HepG2 (cell line): Measurements from ENCODE around the gene WDR27. TPM values are rescaled to one million over a fixed set of nuclear protein-coding genes. Genes with fewer than 3 reads are reported as not detected.
A peak's percentile ranks its signal among the peaks of the same experiment; 100 is the strongest.

ENCODE experiments used
- ATAC-seq: fragments of 200-7000 bp; cut with Tn5 transposase; 3 replicates; pipeline ENCODE4 v1.9.1; 2020; ENCODE audit warnings: mild to moderate bottlenecking, moderate library complexity
- BruUV-seq: library from RNA; stranded (reverse); fragments of 400-500 nt; replicated peaks from 2 replicates; lab custom pipeline; 2021; lab: Mats Ljungman, UMichigan
- CTCF ChIA-PET: fragments of 300-600 bp; formaldehyde crosslinking; extraction: SDS; loops from one replicate; lab custom pipeline; 2021; ENCODE audit warnings: low total read pairs, inconsistent platforms, low intra/inter-chr PET ratio; lab: Yijun Ruan, JAX
- POLR2A ChIA-PET: fragments of 350-600 bp; sonication (Branson Sonifier 250); formaldehyde crosslinking; loops from one replicate; lab custom pipeline; 2020; ENCODE audit warnings: antibody characterized with exemption, inconsistent platforms; lab: Yijun Ruan, JAX
- DNase-seq: peaks from one replicate; pipeline ENCODE4 v3.0.0-alpha.2; 2015; ENCODE audit warnings: low spot score
- FAIRE-seq: peaks from 3 replicates; lab custom pipeline; 2011; peaks lifted over from hg19 to GRCh38; lab: Jason Lieb, UNC
- H2AFZ ChIP-seq: one replicate; pipeline ENCODE4 v1.6.1; 2011; ENCODE audit warnings: low read length, inconsistent platforms
- H3K27ac ChIP-seq: fragments of 300-600 bp; 3 replicates; pipeline ENCODE4 v1.8.0; 2011; ENCODE audit warnings: mixed run types, mild to moderate bottlenecking, mixed read lengths, low read length, inconsistent platforms; ENCODE audit not compliant: insufficient read depth; ENCODE audit errors: extremely low read length
- H3K27me3 ChIP-seq, 2 experiments: fragments of 200-600 bp in 1 of 2; 2 replicates in 1 of 2; 3 replicates in 1 of 2; pipeline versions ENCODE4 v1.6.0 to v1.8.0; 2011; ENCODE audit warnings: low read length in 2 of 2, mild to moderate bottlenecking in 2 of 2, moderate library complexity in 2 of 2, inconsistent platforms in 1 of 2; ENCODE audit not compliant: insufficient read depth in 2 of 2, control insufficient read depth in 1 of 2
- H3K36me3 ChIP-seq, 2 experiments: fragments of 200-600 bp in 1 of 2; replicated peaks in 1 of 2; 2 replicates in 1 of 2; 3 replicates in 1 of 2; pipeline versions ENCODE4 v1.5.1 to v1.8.0; 2011; ENCODE audit warnings: low read length in 2 of 2, inconsistent platforms in 1 of 2; ENCODE audit not compliant: insufficient read depth in 2 of 2, control insufficient read depth in 1 of 2
- H3K4me1 ChIP-seq: 2 replicates; pipeline ENCODE4 v1.5.1; 2012; ENCODE audit warnings: low read length, inconsistent platforms; ENCODE audit not compliant: insufficient read depth
- H3K4me2 ChIP-seq: 2 replicates; pipeline ENCODE4 v1.6.0; 2011; ENCODE audit warnings: low read depth, low read length, inconsistent platforms
- H3K4me3 ChIP-seq, 3 experiments: fragments of 200-600 bp in 1 of 3; sonication (generic), shearing (Covaris generic) in 1 of 3; replicated peaks in 1 of 3; 2 replicates each; pipeline ENCODE4 v1.5.1; 2011 to 2016; ENCODE audit warnings: low read length in 3 of 3, inconsistent platforms in 2 of 3, low read depth in 2 of 3, mild to moderate bottlenecking in 2 of 3, control low read depth in 1 of 3, mixed read lengths in 1 of 3; ENCODE audit not compliant: insufficient read depth in 1 of 3
- H3K79me2 ChIP-seq: one replicate; pipeline ENCODE4 v1.6.1; 2011; ENCODE audit warnings: low read length, inconsistent platforms; ENCODE audit not compliant: insufficient read depth
- H3K9ac ChIP-seq: 2 replicates; pipeline ENCODE4 v1.6.0; 2011; ENCODE audit warnings: mild to moderate bottlenecking, low read depth, low read length, inconsistent platforms; ENCODE audit not compliant: insufficient read depth
- H3K9me3 ChIP-seq: 2 replicates; pipeline ENCODE4 v1.5.1; 2012; ENCODE audit warnings: mild to moderate bottlenecking, low read length
- H4K20me1 ChIP-seq: 2 replicates; pipeline ENCODE4 v1.6.0; 2011; ENCODE audit warnings: inconsistent platforms, mild to moderate bottlenecking, low read length, moderate library complexity; ENCODE audit not compliant: insufficient read depth
- CEBPB ChIP-seq: IDR thresholded peaks from 2 replicates; pipeline ENCODE4 v1.6.1; 2011; ENCODE audit warnings: low read depth, low read length, improper control_type of control experiment, borderline replicate concordance
- MED13 ChIP-seq: sonication (generic); formaldehyde crosslinking; IDR thresholded peaks from 2 replicates; pipeline ENCODE4 v1.5.0; 2020; ENCODE audit warnings: missing genetic modification reagents
- NBN ChIP-seq: fragments of 450-650 bp; conservative IDR thresholded peaks from 2 replicates; pipeline ENCODE4 v1.6.1; 2017
- ONECUT2 ChIP-seq: sonication (generic); formaldehyde crosslinking; IDR thresholded peaks from 2 replicates; pipeline ENCODE4 v1.4.0; 2020; ENCODE audit warnings: missing genetic modification reagents
- PRMT3 ChIP-seq: sonication (generic); formaldehyde crosslinking; IDR thresholded peaks from 2 replicates; pipeline ENCODE4 v1.8.1; 2022; ENCODE audit warnings: low read depth, mild to moderate bottlenecking, moderate library complexity, missing genetic modification reagents, borderline replicate concordance
- SRSF1 ChIP-seq: fragments of 200-400 bp; formaldehyde crosslinking; optimal IDR thresholded peaks from 2 replicates; pipeline ENCODE3; 2017; ENCODE audit warnings: mild to moderate bottlenecking, low read depth, low read length, moderate library complexity
- TOE1 ChIP-seq: sonication (generic); formaldehyde crosslinking; IDR thresholded peaks from 2 replicates; pipeline ENCODE4 v1.4.0; 2020; ENCODE audit warnings: mild to moderate bottlenecking, missing genetic modification reagents
- ZNF530 ChIP-seq: sonication (generic); formaldehyde crosslinking; IDR thresholded peaks from 2 replicates; pipeline ENCODE4 v1.5.0; 2020; ENCODE audit warnings: low read depth, mild to moderate bottlenecking, missing genetic modification reagents
- ZNF761 ChIP-seq: sonication (generic); formaldehyde crosslinking; conservative IDR thresholded peaks from 2 replicates; pipeline ENCODE4 v1.4.0; 2020; ENCODE audit warnings: mild to moderate bottlenecking, missing genetic modification reagents
- ZNF883 ChIP-seq: sonication (generic); formaldehyde crosslinking; IDR thresholded peaks from 2 replicates; pipeline ENCODE4 v1.5.1; 2020; ENCODE audit warnings: mild to moderate bottlenecking, missing genetic modification reagents; ENCODE audit errors: not compliant biosample characterization
- WGBS: methylation state at CpG from one replicate; pipeline ENCODE4 v1.1.6; 2017; ENCODE audit warnings: low lambda C conversion rate; 5-methylcytosine and 5-hydroxymethylcytosine counted together
- in situ Hi-C: cut with HindIII; loops from 2 replicates; pipeline ENCODE4 v1.10.0; 2017; ENCODE audit warnings: low pct_unique_long_range_greater_than_20kb; ENCODE audit not compliant: extremely low pct_ligation_motif_present
- intact Hi-C: fragments of 100-400 bp; cut with micrococcal nuclease; formaldehyde crosslinking; loops from one replicate; pipeline ENCODE4 v1.10.0; 2022; ENCODE audit not compliant: unreplicated experiment
- polyA plus RNA-seq, 8 experiments: library from polyadenylated mRNA; depleted of rRNA in 3 of 8; stranded (reverse) in 7 of 8; unstranded in 1 of 8; fragments of >200 nt; fragmentation: Illumina TruSeq in 4 of 8; extraction: Trizol in 4 of 8; gene quantifications; 2 replicates each; pipeline versions ENCODE4 v1.2.1 to v1.2.3, GENCODE V29; 2011 to 2016; ENCODE audit warnings: low read depth in 4 of 8, missing spikeins in 1 of 8, mixed read lengths in 1 of 8; ENCODE audit not compliant: insufficient read depth in 1 of 8
- total RNA-seq, 5 experiments: library from RNA; depleted of rRNA; stranded (reverse); fragments of >200 nt; fragmentation: Illumina TruSeq; extraction: Trizol; gene quantifications; 2 replicates each; pipeline ENCODE4 v1.2.3, GENCODE V29; 2016; ENCODE audit warnings: low read depth in 1 of 5
- TF ChIP-seq, protein P1 (sequence below): sonication (generic); formaldehyde crosslinking; IDR thresholded peaks from 2 replicates; pipeline ENCODE4 v1.5.1; 2020; ENCODE audit warnings: missing genetic modification reagents, mild to moderate bottlenecking, borderline replicate concordance

The WDR27 gene
- total and polyA plus RNA-seq, 2 of the 13 experiments (the other 11 are each of a cell fraction or from before 2014, with no cell fraction given), result 34.1 to 80.3 TPM

DNA sequence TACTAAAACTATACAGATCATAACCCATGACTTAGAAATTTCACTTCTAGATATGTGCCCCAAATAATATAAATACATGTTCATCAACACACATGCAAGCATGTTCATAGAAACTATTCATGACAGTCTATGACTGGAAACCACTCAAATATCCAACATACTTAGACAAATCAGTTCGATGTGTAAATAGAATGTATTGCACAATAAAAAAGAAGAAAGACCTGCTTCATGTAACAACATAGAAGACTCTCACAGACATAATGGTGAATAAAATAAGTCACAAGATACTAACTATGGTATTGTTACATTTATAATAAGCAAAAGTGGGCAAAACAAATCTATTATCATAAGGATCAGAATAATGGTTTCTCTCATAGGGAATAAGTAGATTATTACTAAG is 284.7 kb downstream of the WDR27 start:
- ATAC-seq (no peak), DNase-seq (no peak), FAIRE-seq (no peak)
- in situ Hi-C loops, result no loop called here
- H3K9me3 ChIP-seq, result peaks cover 18% of the 10 kb centered on the region
- no peaks in the 10 kb centered on the region for H3K79me2 ChIP-seq
- no peaks in the 10 kb centered on the region for H4K20me1 ChIP-seq
- no peak overlapping the region for H3K4me3 ChIP-seq
- ChIA-PET CTCF (no interaction called here), POLR2A (no interaction called here)
- no peak overlapping the region for H2AFZ ChIP-seq
- H3K27me3 ChIP-seq, result peaks cover 2 to 37% of the 10 kb centered on the region in 2 experiments; a peak in 4 of 5 replicates
- intact Hi-C loops, result no loop called here
- no peak overlapping the region for H3K9ac ChIP-seq
- TF ChIP-seq, protein P1, sequence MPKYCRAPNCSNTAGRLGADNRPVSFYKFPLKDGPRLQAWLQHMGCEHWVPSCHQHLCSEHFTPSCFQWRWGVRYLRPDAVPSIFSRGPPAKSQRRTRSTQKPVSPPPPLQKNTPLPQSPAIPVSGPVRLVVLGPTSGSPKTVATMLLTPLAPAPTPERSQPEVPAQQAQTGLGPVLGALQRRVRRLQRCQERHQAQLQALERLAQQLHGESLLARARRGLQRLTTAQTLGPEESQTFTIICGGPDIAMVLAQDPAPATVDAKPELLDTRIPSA, result no peak
- TF ChIP-seq SRSF1, result no peak
- peak; percentile 77 for TF ChIP-seq CEBPB
- no peak for TF ChIP-seq TOE1
- TF ChIP-seq ZNF530 (CRISPR knock-in tag), result no peak
- TF ChIP-seq NBN, result no peak
- no peak for TF ChIP-seq ONECUT2 (CRISPR knock-in tag)
- no peak for TF ChIP-seq ZNF883 (CRISPR knock-in tag)
- TF ChIP-seq MED13 (CRISPR knock-in tag), result no peak
- no TSS peak for BruUV-seq
- H3K4me2 ChIP-seq, result no peak overlapping the region
- WGBS, result 16% methylated on average over 1 of the region's 1 CpG
- peaks cover 15% of the 10 kb centered on the region; the same call in 1 of the 2 replicates for H3K4me1 ChIP-seq
- no peaks in the 10 kb centered on the region for H3K36me3 ChIP-seq
- no peak overlapping the region for H3K27ac ChIP-seq

DNA sequence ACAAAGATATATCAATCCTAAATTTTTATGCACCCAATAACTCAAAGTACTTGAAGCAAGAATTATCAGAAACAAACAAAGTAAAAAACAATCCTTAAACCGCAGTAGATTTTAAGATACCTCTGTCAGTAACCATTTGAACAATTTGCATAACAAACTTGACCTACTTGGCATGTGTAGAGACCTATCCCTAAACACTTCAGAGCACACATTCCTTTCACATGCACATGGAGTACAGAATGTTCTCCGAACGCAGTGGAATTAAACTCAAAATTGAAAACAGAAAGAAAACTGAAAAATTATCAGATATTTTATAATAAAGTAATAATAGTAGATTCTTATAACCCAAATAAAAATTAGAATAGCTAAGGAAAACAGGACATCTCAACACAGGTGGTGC is 285.6 kb downstream of the WDR27 start:
- in situ Hi-C loops (no loop called here), intact Hi-C loops (no loop called here)
- H2AFZ ChIP-seq, result no peak overlapping the region
- peaks cover 18% of the 10 kb centered on the region for H3K9me3 ChIP-seq
- no peak overlapping the region for H3K9ac ChIP-seq
- TF ChIP-seq ZNF761 (CRISPR knock-in tag), result no peak
- TF ChIP-seq PRMT3 (CRISPR knock-in tag), result no peak
- TF ChIP-seq, all 625 proteins: peak for 0
- H3K4me3 ChIP-seq, result no peak overlapping the region
- H3K4me1 ChIP-seq, result peaks cover 10% of the 10 kb centered on the region; the same call in 1 of the 2 replicates
- FAIRE-seq, result no peak
- 21% methylated on average over 3 of the region's 3 CpGs for WGBS
- peaks cover 0 to 32% of the 10 kb centered on the region in 2 experiments; a peak in 3 of 5 replicates for H3K27me3 ChIP-seq
- DNase-seq, result no peak
- ChIA-PET POLR2A (no interaction called here), CTCF (no interaction called here)
- no peak for ATAC-seq
- H3K27ac ChIP-seq, result no peak overlapping the region
- H3K4me2 ChIP-seq, result no peak overlapping the region
- no peaks in the 10 kb centered on the region for H3K79me2 ChIP-seq
- no TSS peak for BruUV-seq
- H3K36me3 ChIP-seq, result no peaks in the 10 kb centered on the region
- no peaks in the 10 kb centered on the region for H4K20me1 ChIP-seq
